Left lobe of liver (tissue), 2 donors: ENCODE measurements around the gene FILIP1L. TPM values are rescaled to one million over a fixed set of nuclear protein-coding genes. Genes with fewer than 3 reads are reported as not detected.

Source experiments
- ATAC-seq: fragments of 200-7000 bp; cut with Tn5 transposase; one replicate; pipeline ENCODE4 v1.9.1; 2020; ENCODE audit warnings: mild to moderate bottlenecking, moderate library complexity
- DNase-seq: peaks from one replicate; pipeline ENCODE4 v3.0.0-alpha.2; 2020; ENCODE audit warnings: low spot score
- total RNA-seq: library from RNA; stranded (reverse); gene quantifications from one replicate; pipeline ENCODE4 v1.2.1, GENCODE V29; 2021
- donor health status: DM: no; HTN: no; CAD: no; lungs with moderate emphysema.
- donor health status: DM: no; HTN: yes; CAD: no.

Gene FILIP1L
- total RNA-seq, 1 donor from 2014 or later = 0.93 TPM

- ATAC-seq = no peak
- DNase-seq = no peak
Observed at GRCh38 chr3:99907959-99908544, 206.2 kb downstream of the FILIP1L start.

DNA sequence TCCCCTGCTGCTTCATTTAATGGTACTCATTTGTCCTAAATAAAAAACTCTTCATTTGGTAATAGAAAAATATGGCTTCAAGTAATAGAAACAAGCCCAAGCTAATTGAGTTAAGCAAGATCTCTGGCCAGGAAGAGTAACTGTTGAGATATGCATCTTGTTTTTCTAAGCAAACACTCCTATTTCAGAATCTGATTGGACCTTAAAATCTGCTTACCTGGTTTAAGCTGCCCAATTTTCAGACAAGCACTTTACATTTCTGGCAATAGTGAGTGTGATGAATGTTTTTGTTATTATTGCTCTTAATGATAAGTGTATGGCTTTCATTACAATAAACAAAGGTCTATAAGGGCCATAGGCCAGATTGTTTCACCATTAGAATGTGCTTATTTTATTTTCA, 210.4 kb downstream of the FILIP1L start:
- ATAC-seq = no peak
- DNase-seq = no peak

DNA sequence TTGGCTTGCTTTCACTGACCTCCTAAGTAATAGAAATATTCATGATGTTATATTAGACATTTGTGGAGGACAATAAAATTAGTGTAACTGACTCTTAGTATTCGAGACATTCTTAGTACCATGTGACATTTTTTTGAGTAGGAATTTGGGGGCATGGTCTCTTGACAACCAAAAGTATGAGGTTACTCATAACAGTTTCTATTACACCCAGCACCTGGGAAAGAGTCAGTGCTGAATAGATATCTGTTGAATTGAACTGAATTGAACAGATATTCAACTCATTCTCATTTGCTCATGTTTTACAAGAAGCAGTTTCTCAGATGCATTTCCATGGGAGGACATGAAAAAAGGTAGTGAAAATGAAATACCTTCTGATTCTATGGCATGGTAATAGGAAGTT, 212.2 kb downstream of the FILIP1L start:
- no peak for ATAC-seq
- no peak for DNase-seq

GRCh38 chr3:99901200-99901926, 212.9 kb downstream of the FILIP1L start:
- peak; percentile 93 for ATAC-seq
- DNase-seq = no peak

DNA sequence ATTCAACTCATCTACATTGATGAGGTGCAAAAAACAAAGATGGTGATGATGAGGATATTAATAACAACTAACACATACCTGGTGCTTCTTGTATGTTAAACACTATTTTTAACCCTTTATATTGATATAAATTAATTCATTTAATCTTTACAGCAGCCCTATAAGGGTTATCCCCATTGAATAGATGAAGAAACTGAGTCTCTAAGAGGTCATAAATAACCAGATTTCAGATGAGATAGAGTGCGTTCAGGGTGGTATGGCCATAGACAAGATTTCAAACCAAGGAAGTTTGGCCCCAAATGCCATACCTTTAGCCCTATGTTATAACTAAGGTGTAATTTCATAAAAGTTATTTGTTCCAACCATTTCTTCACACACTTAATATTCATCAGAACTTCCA, 214.1 kb downstream of the FILIP1L start:
- no peak for DNase-seq
- ATAC-seq = no peak

DNA sequence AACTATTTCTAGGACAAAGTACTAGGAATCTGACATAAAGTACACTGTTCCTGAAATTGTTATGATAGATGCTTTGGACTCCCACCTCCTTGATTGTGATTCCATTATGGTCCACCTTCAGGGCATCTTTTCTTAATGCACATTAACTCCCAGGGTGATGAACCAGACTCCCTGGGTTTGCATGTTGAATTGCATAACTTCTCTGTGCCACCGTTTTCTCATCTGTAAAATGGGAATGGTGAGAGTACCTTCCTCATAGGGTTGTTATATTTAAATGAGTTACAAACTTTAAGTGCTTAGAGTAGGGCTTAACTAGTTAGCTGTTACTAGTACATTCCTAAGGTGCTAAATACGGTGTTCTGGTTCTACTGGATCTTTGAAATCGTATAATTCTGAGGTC, 214.7 kb downstream of the FILIP1L start:
- ATAC-seq = no peak
- DNase-seq = no peak

- no peak for ATAC-seq
- DNase-seq = no peak
Observed at GRCh38 chr3:99896482-99896881, 217.8 kb downstream of the FILIP1L start.

DNA sequence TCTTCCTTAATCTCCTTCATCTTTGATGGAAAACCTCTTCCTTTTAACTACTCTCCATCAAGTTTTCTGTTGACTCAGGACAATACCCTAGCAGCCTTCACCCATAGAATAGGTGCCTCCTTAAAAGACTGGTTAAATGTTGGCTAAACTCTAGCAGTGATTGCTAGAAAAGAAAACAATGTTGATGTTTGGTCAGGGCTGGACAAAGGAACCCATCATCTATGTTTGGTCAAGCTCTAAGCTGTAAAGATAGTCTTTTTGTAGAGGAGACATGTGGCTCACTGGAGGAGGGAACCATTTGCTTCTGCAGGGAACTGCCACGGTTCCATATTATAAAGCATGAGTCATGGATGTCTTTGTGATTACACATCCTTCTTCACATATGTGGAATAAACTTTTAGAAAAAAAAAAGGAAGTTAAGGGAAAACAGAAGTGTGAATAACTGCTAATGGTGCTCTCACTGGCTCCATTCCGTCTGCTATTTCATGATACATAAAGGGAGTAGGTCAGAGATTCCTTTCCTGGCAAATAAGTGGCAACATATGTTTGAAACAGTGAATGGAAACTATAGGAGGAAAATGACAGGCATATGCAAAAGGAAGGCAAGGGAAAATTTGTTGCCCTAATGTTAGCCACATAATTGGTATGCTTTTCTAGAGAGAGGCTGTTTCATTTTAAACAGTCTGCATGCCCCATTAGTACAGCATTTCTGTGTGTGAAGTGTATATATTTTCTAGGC, 218.4 kb downstream of the FILIP1L start:
- DNase-seq = no peak
- ATAC-seq = peak; percentile 45

GRCh38 chr3:99895131-99895696, 219.1 kb downstream of the FILIP1L start:
- DNase-seq (no peak), ATAC-seq (no peak)

DNA sequence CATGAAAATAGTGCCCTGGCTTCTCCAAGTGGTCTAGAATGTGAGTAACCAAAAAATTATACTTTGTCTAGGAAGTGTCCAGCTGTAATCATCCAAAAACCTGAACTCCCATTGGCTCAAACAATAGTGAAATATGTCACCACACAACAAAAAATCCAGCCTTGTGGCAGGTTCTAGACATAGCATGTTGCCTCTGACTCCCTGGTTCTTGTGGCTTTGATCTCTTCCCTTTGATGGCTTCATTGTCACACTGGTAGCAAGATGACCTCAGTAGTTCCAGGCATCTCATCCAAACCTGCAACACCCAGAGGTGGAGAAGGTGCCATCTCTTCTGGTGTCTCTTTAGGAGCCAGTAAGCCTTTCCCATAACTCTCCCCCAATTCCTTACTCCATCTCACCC, 222.0 kb downstream of the FILIP1L start:
- DNase-seq (no peak), ATAC-seq (no peak)

DNA sequence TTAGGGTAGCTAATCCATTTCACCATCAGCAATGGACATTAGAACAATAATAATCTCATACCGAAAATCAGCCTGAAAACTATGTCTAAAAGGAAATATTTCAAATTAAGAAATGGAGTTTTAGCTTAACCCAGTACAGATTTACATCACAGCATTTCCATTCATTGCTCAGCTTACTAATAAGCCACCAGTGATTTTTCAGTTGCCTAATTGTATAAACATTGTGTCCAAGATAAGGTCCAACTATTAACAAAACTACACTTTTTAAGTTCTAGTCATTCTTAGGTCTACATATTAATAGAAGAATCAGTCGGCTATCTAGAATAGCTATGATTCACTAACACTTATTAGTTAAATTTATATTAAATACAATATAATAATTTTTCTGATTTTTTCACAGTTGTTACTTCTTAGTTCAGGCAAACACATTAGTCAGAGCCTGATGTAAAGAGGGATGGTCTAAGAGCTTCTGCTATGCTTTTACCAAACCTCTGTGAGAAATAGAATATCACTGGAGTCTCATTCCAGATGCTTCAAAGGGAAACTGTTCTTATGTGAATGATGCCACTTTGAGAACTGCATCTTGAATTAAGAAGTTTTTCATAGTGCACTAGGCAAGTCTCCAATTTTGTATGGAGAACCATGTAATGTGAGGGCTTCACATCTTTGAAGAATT, 222.6 kb downstream of the FILIP1L start:
- ATAC-seq (no peak), DNase-seq (no peak)

DNA sequence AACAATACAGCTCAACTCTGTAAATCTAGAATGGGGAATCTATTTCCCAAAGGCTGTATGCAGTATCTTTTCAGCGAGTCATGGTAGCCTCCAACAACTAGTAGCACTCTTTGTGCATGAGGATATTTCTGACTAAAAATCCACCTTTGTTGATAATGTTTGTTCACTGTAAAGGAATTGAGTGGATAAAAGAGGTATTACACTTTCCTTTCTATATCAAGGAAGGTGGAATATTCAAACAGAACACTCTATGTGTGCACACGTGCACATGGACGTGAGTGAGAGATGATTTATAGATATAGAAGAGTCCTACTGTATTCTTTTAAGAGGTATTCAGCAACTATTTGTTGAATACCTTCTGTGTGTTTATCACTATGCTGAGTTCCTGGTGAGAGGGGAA, 228.4 kb downstream of the FILIP1L start:
- ATAC-seq = no peak
- no peak for DNase-seq

GRCh38 chr3:99885085-99885484, 229.2 kb downstream of the FILIP1L start:
- DNase-seq = no peak
- no peak for ATAC-seq

GRCh38 chr3:99884484-99884883, 229.8 kb downstream of the FILIP1L start:
- DNase-seq (no peak), ATAC-seq (no peak)

- no peak for DNase-seq
- no peak for ATAC-seq
Observed at GRCh38 chr3:99883693-99884092, 230.6 kb downstream of the FILIP1L start.

- ATAC-seq = no peak
- no peak for DNase-seq
Observed at GRCh38 chr3:99883138-99883461, 231.2 kb downstream of the FILIP1L start.

DNA sequence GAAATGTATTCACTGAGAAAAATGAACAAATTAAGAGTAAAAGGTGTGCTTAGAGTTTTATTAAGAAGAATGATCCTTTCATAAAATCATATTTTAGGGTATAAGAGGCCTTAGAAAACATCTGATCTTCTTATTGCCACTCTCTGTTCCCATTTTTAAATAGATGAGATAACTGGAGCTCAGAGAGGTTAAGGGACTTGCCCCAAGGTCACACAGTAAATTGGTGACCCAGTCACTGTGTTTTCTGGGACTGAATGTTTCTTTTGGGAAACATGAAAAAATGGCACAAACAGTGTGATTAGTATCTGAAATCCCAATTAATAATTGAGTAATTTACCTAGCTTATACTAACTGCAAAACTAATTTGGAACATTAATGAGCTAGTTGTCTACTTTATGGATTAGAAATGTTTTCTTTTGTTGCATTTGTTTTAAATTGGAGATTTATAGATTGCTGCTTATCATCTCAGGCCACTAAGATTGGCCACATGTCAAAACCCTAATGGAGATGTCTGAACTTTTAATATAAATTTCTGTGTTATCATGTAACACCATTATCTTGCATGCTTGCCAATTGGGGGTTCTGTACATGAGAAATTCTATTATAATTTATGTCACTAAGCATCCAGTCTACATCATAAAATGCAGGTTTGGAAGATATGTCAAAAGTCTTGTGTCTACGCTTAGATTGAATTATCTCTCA, 231.7 kb downstream of the FILIP1L start:
- ATAC-seq (no peak), DNase-seq (no peak)

- ATAC-seq = peak; percentile 29
- DNase-seq = no peak
Observed at GRCh38 chr3:99881121-99881524, 233.2 kb downstream of the FILIP1L start.

- no peak for ATAC-seq
- DNase-seq = no peak
Observed at GRCh38 chr3:99879275-99879674, 235.0 kb downstream of the FILIP1L start.

GRCh38 chr3:99878005-99878404, 236.3 kb downstream of the FILIP1L start:
- DNase-seq (no peak), ATAC-seq (no peak)
